Transverse colon (tissue), 4 donors: ENCODE data around the gene ZNF554. TPM values are rescaled to one million over a fixed set of nuclear protein-coding genes. Genes with fewer than 3 reads are reported as not detected.
A peak's percentile ranks its signal among the peaks of the same experiment; 100 is the strongest.

Experiments used
- DNase-seq: peaks from one replicate; pipeline ENCODE4 v3.0.0-alpha.2; 2019
- H3K27ac ChIP-seq, 4 donors: fragments of 200-600 bp; sonication (generic); 2 replicates each; pipeline ENCODE4 v1.5.1; 2016 to 2018; ENCODE audit warnings: inconsistent platforms in 4 of 4
- H3K27me3 ChIP-seq: fragments of 200-600 bp; sonication (generic); 2 replicates; pipeline ENCODE4 v1.5.1; 2017; ENCODE audit warnings: inconsistent platforms
- H3K36me3 ChIP-seq, 4 donors: fragments of 200-600 bp; sonication (generic); 2 replicates each; pipeline ENCODE4 v1.5.1; 2017 to 2019; ENCODE audit warnings: inconsistent platforms in 4 of 4
- H3K4me1 ChIP-seq, 4 donors: fragments of 200-600 bp; sonication (generic); 2 replicates each; pipeline ENCODE4 v1.5.1; 2017 to 2020; ENCODE audit warnings: inconsistent platforms in 4 of 4
- H3K4me3 ChIP-seq, 4 donors: fragments of 200-600 bp; sonication (generic); 1 replicate in 1 of 4; 2 replicates in 3 of 4; pipeline versions ENCODE4 v1.5.1 to v1.6.1; 2017 to 2019; ENCODE audit warnings: inconsistent platforms in 4 of 4
- H3K9me3 ChIP-seq, 2 donors: fragments of 200-600 bp; sonication (generic); 2 replicates each; pipeline ENCODE4 v1.5.1; 2017 to 2019; ENCODE audit warnings: inconsistent platforms in 2 of 2
- CTCF ChIP-seq, 5 experiments: fragments of 200-600 bp in 3 of 5; fragments of 450-650 bp in 2 of 5; sonication (generic) in 3 of 5; IDR thresholded peaks; 1 replicate in 2 of 5; 2 replicates in 3 of 5; pipeline ENCODE4 v1.5.1; 2016 to 2017; ENCODE audit warnings: antibody characterized with exemption in 5 of 5, inconsistent platforms in 3 of 5, mild to moderate bottlenecking in 2 of 5, moderate library complexity in 1 of 5
- EP300 ChIP-seq: sonication (generic); formaldehyde crosslinking; IDR thresholded peaks from one replicate; pipeline ENCODE4 v1.6.1; 2017; ENCODE audit warnings: antibody characterized with exemption, low read depth
- POLR2A ChIP-seq: fragments of 450-650 bp; IDR thresholded peaks from one replicate; pipeline ENCODE4 v1.6.1; 2016; ENCODE audit warnings: antibody characterized with exemption, mild to moderate bottlenecking, moderate library complexity
- POLR2AphosphoS5 ChIP-seq, 3 donors: sonication (generic); formaldehyde crosslinking; IDR thresholded peaks; one replicate each; pipeline ENCODE4 v1.6.1; 2016; ENCODE audit warnings: antibody characterized with exemption in 3 of 3
- WGBS, 2 donors: methylation state at CpG; one replicate each; pipeline ENCODE4 v1.1.5; 2018; ENCODE audit warnings: low coverage in 1 of 2; 5-methylcytosine and 5-hydroxymethylcytosine counted together
- in situ Hi-C, 4 donors: fragments of 200-750 bp; cut with MboI; loops; one replicate each; pipeline versions ENCODE4 v1.15.0 to v1.15.1; 2017; ENCODE audit warnings: low sequenced_read_pairs in 3 of 4, low pct_ligation_motif_present in 1 of 4, low pct_unique_long_range_greater_than_20kb in 1 of 4
- intact Hi-C: fragments of 100-400 bp; cut with DNase I; formaldehyde crosslinking; loops from one replicate; pipeline ENCODE4 v1.15.1; 2023; ENCODE audit warnings: low total_unique reads
- total RNA-seq, 4 donors: library from RNA; depleted of rRNA; stranded (reverse); fragments of >200 nt; gene quantifications; one replicate each; pipeline ENCODE4 v1.1.0, GENCODE V29; 2016

ZNF554 gene
- total RNA-seq, 4 donors from 2014 or later, result 0.75 to 10.2 (median 4.9) TPM

- Histone ChIP-seq H3K36me3 (no peaks in the 10 kb centered on the region), H3K4me1 (peaks cover 4 to 19% (median 10%) of the 10 kb centered on the region in 4 donors), H3K4me3 (peak overlapping the region; percentile 69 to 99 (median 96)), H3K9me3 (no peaks in the 10 kb centered on the region), H3K27ac (peak overlapping the region; percentile 86 to 92 (median 90)), H3K27me3 (no peaks in the 10 kb centered on the region)
- 8 to 31% methylated on average over 8 to 29 of the region's 62 CpGs for WGBS, 2 donors
- TF ChIP-seq EP300 (no peak), POLR2AphosphoS5 (IDR thresholded peaks at IDR 0.05) (no peak), POLR2A (no peak), CTCF (IDR thresholded peaks at IDR 0.05) (no peak)
- intact Hi-C loops (no loop called here), in situ Hi-C loops (no loop called here)
- peak; percentile 18 for DNase-seq
These were observed 22.3 kb downstream of the ZNF554 start for GRCh38 chr19:2841855-2842574.

GRCh38 chr19:2845107-2845506, 25.4 kb downstream of the ZNF554 start:
- no peak for DNase-seq
- Histone ChIP-seq H3K4me3 (no peak overlapping the region), H3K36me3 (peaks cover 0 to under 1% (median 0%) of the 10 kb centered on the region in 4 donors), H3K4me1 (peaks cover 4 to 19% (median 10%) of the 10 kb centered on the region in 4 donors), H3K27ac (no peak overlapping the region), H3K9me3 (peaks cover 6 to 11% of the 10 kb centered on the region in 2 donors), H3K27me3 (no peaks in the 10 kb centered on the region)
- in situ Hi-C loops, result no loop called here
- TF ChIP-seq EP300 (no peak), POLR2AphosphoS5 (IDR thresholded peaks at IDR 0.05) (no peak), POLR2A (no peak), CTCF (IDR thresholded peaks at IDR 0.05) (no peak)
- intact Hi-C loops, result no loop called here
- 96 to 100% methylated on average over 2 of the region's 2 CpGs for WGBS, 2 donors

GRCh38 chr19:2846180-2846894, 26.7 kb downstream of the ZNF554 start:
- H3K4me1 ChIP-seq, result peaks cover 4 to 14% (median 8%) of the 10 kb centered on the region in 4 donors
- in situ Hi-C loops, result no loop called here
- no peak overlapping the region for H3K27ac ChIP-seq
- H3K36me3 ChIP-seq, result peaks cover 0 to 12% (median 5%) of the 10 kb centered on the region in 4 donors
- TF ChIP-seq POLR2AphosphoS5 (IDR thresholded peaks at IDR 0.05), result no peak
- no peak for TF ChIP-seq POLR2A
- no peak for TF ChIP-seq EP300
- H3K9me3 ChIP-seq, result peaks cover 17 to 20% of the 10 kb centered on the region in 2 donors
- no peaks in the 10 kb centered on the region for H3K27me3 ChIP-seq
- intact Hi-C loops, result no loop called here
- no peak for DNase-seq
- WGBS, 2 donors, result 79 to 84% methylated on average over 4 to 13 of the region's 13 CpGs
- H3K4me3 ChIP-seq, result no peak overlapping the region

GRCh38 chr19:2847507-2847906, 27.8 kb downstream of the ZNF554 start:
- H3K4me3 ChIP-seq, result no peak overlapping the region
- peaks cover 0 to 24% (median 13%) of the 10 kb centered on the region in 4 donors for H3K36me3 ChIP-seq
- H3K9me3 ChIP-seq, result peaks cover 29 to 32% of the 10 kb centered on the region in 2 donors
- no peaks in the 10 kb centered on the region for H3K27me3 ChIP-seq
- no peak overlapping the region for H3K27ac ChIP-seq
- TF ChIP-seq EP300 (no peak), POLR2AphosphoS5 (IDR thresholded peaks at IDR 0.05) (no peak), CTCF (IDR thresholded peaks at IDR 0.05) (no peak), POLR2A (no peak)
- no peak for DNase-seq
- intact Hi-C loops (no loop called here), in situ Hi-C loops (no loop called here)
- peaks cover under 1 to 7% (median 3%) of the 10 kb centered on the region in 4 donors for H3K4me1 ChIP-seq
- WGBS, 2 donors, result 84 to 94% methylated on average over 3 of the region's 3 CpGs
